ENCODE data around the gene MGAT4D.

The MGAT4D gene

GRCh38 chr4:140406292-140406691 lies 91.8 kb downstream of the MGAT4D start:
- Histone ChIP-seq H3K4me3 (ENCODE audit: low read length in 2 of 2) (no peak overlapping the region), H3K27ac (ENCODE audit: low read depth in 2 of 2, low read length in 2 of 2) (no peak overlapping the region), H3K27me3 (ENCODE audit: control insufficient read depth in 2 of 2, insufficient read depth in 2 of 2, low read length in 2 of 2) (no peaks in the 10 kb centered on the region), H3K4me1 (ENCODE audit: control insufficient read depth in 2 of 2, insufficient read depth in 2 of 2, low read length in 2 of 2) (no peaks in the 10 kb centered on the region), H3K9ac (ENCODE audit: low read depth in 1 of 2, low read length in 2 of 2) (no peak overlapping the region), H3K9me3 (ENCODE audit: control insufficient read depth in 2 of 2, low read length in 2 of 2) (no peaks in the 10 kb centered on the region), H3K36me3 (ENCODE audit: control insufficient read depth in 2 of 2, insufficient read depth in 2 of 2, low read length in 2 of 2) (no peaks in the 10 kb centered on the region)

GRCh38 chr4:140400111-140400510 lies 98.0 kb downstream of the MGAT4D start:
- Histone ChIP-seq H3K27ac (ENCODE audit: low read depth in 2 of 2, low read length in 2 of 2) (no peak overlapping the region), H3K27me3 (ENCODE audit: control insufficient read depth in 2 of 2, insufficient read depth in 2 of 2, low read length in 2 of 2) (no peaks in the 10 kb centered on the region), H3K4me3 (ENCODE audit: low read length in 2 of 2) (no peak overlapping the region), H3K9ac (ENCODE audit: low read depth in 1 of 2, low read length in 2 of 2) (no peak overlapping the region), H3K36me3 (ENCODE audit: control insufficient read depth in 2 of 2, insufficient read depth in 2 of 2, low read length in 2 of 2) (no peaks in the 10 kb centered on the region), H3K4me1 (ENCODE audit: control insufficient read depth in 2 of 2, insufficient read depth in 2 of 2, low read length in 2 of 2) (no peaks in the 10 kb centered on the region), H3K9me3 (ENCODE audit: control insufficient read depth in 2 of 2, low read length in 2 of 2) (no peaks in the 10 kb centered on the region)

GRCh38 chr4:140395668-140396067 lies 102.4 kb downstream of the MGAT4D start:
- H3K27me3 ChIP-seq (ENCODE audit: control insufficient read depth in 2 of 2, insufficient read depth in 2 of 2, low read length in 2 of 2), result no peaks in the 10 kb centered on the region
- no peak overlapping the region for H3K4me3 ChIP-seq (ENCODE audit: low read length in 2 of 2)
- H3K27ac ChIP-seq (ENCODE audit: low read depth in 2 of 2, low read length in 2 of 2), result no peak overlapping the region
- no peaks in the 10 kb centered on the region for H3K36me3 ChIP-seq (ENCODE audit: control insufficient read depth in 2 of 2, insufficient read depth in 2 of 2, low read length in 2 of 2)
- H3K9me3 ChIP-seq (ENCODE audit: control insufficient read depth in 2 of 2, low read length in 2 of 2), result no peaks in the 10 kb centered on the region
- H3K4me1 ChIP-seq (ENCODE audit: control insufficient read depth in 2 of 2, insufficient read depth in 2 of 2, low read length in 2 of 2), result no peaks in the 10 kb centered on the region
- H3K9ac ChIP-seq (ENCODE audit: low read depth in 1 of 2, low read length in 2 of 2), result no peak overlapping the region
